K562 (cell line): ENCODE data around the gene CHAF1A. TPM values are rescaled to one million over a fixed set of nuclear protein-coding genes. Genes with fewer than 3 reads are reported as not detected.
A peak's percentile ranks its signal among the peaks of the same experiment; 100 is the strongest.

Source experiments
- CBX3 ChIP-seq, 2 experiments: IDR thresholded peaks; 1 replicate in 1 of 2; 2 replicates in 1 of 2; pipeline ENCODE4 v1.6.1; 2012; ENCODE audit warnings: inconsistent platforms in 2 of 2, low read length in 2 of 2, borderline replicate concordance in 1 of 2, control low read depth in 1 of 2
- CHD1 ChIP-seq: fragments of 200-600 bp; sonication (generic); IDR thresholded peaks from one replicate; pipeline ENCODE4 v1.6.1; 2012; ENCODE audit warnings: mild to moderate bottlenecking, moderate library complexity, low read length, inconsistent platforms
- FOXM1 ChIP-seq, 2 experiments: fragments of 450-650 bp in 1 of 2; sonication (generic) in 1 of 2; formaldehyde crosslinking in 1 of 2; IDR thresholded peaks; 2 replicates each; pipeline versions ENCODE4 v1.6.1 to v1.9.0; 2017 to 2022; ENCODE audit warnings: low read depth in 2 of 2, mild to moderate bottlenecking in 2 of 2, missing genetic modification reagents in 1 of 2, moderate library complexity in 1 of 2
- IRF2 ChIP-seq: sonication (generic); formaldehyde crosslinking; IDR thresholded peaks from 2 replicates; pipeline ENCODE4 v1.8.1; 2022; ENCODE audit warnings: mild to moderate bottlenecking, missing genetic modification reagents
- JUNB ChIP-seq: fragments of 450-650 bp; formaldehyde crosslinking; conservative IDR thresholded peaks from 2 replicates; pipeline ENCODE4 v1.4.0; 2020; ENCODE audit warnings: mild to moderate bottlenecking
- MAFG ChIP-seq: fragments of 450-650 bp; conservative IDR thresholded peaks from 2 replicates; pipeline ENCODE4 v1.6.1; 2016; ENCODE audit warnings: missing genetic modification characterization, missing compliant biosample characterization
- MBD2 ChIP-seq: sonication (generic); IDR thresholded peaks from 2 replicates; pipeline ENCODE4 v1.6.1; 2016; ENCODE audit warnings: low read depth, borderline replicate concordance
- MCM5 ChIP-seq: fragments of 450-650 bp; IDR thresholded peaks from 2 replicates; pipeline ENCODE4 v1.6.1; 2016; ENCODE audit warnings: low read depth
- MED1 ChIP-seq: sonication (generic); formaldehyde crosslinking; IDR thresholded peaks from 2 replicates; pipeline ENCODE4 v1.8.1; 2023; ENCODE audit warnings: missing genetic modification reagents, borderline replicate concordance
- PHB2 ChIP-seq: fragments of 450-650 bp; IDR thresholded peaks from 2 replicates; pipeline ENCODE4 v1.6.1; 2017; ENCODE audit warnings: low read depth
- POLR2B ChIP-seq: fragments of 450-650 bp; IDR thresholded peaks from 2 replicates; pipeline ENCODE4 v1.6.1; 2018; ENCODE audit warnings: low read depth; ENCODE audit not compliant: partially characterized antibody
- SMARCE1 ChIP-seq: fragments of 450-650 bp; IDR thresholded peaks from 2 replicates; pipeline ENCODE4 v1.7.1; 2016; ENCODE audit warnings: mild to moderate bottlenecking
- SNIP1 ChIP-seq: fragments of 450-650 bp; IDR thresholded peaks from 2 replicates; pipeline ENCODE4 v1.7.1; 2017; ENCODE audit warnings: low read depth, mild to moderate bottlenecking
- SREBF1 ChIP-seq: fragments of 150-350 bp; IDR thresholded peaks from 2 replicates; pipeline ENCODE4 v1.6.1; 2014; ENCODE audit warnings: antibody characterized with exemption, low read depth, low read length, borderline replicate concordance
- TBP ChIP-seq: optimal IDR thresholded peaks from 2 replicates; pipeline ENCODE3; 2011; ENCODE audit warnings: low read depth, low read length, improper control_type of control experiment
- ZBTB17 ChIP-seq: fragments of 450-650 bp; formaldehyde crosslinking; IDR thresholded peaks from 2 replicates; pipeline ENCODE4 v1.4.0; 2020; ENCODE audit warnings: mild to moderate bottlenecking
- ZNF764 ChIP-seq: fragments of 250-450 bp; sonication (Bioruptor Pico); IDR thresholded peaks from 2 replicates; pipeline ENCODE4 v1.4.0; 2020; ENCODE audit warnings: low read depth, mild to moderate bottlenecking, moderate library complexity
- polyA plus RNA-seq, 8 experiments: library from polyadenylated mRNA; depleted of rRNA in 4 of 8; stranded (reverse) in 5 of 8; unstranded in 3 of 8; fragments of >200 nt; fragmentation: Nextera tagmentation in 2 of 8; fragmentation: Illumina TruSeq in 1 of 8; extraction: Ambion mirVana in 2 of 8; extraction: Trizol in 1 of 8; gene quantifications; 2 replicates each; pipeline versions ENCODE4 v1.2.1 to v1.2.3, GENCODE V29; 2011 to 2014; ENCODE audit warnings: inconsistent platforms in 1 of 8, missing spikeins in 1 of 8
- total RNA-seq, 7 experiments: library from RNA; depleted of rRNA in 6 of 7; stranded (reverse); fragments of >200 nt in 6 of 7; fragmentation: Illumina TruSeq in 2 of 7; extraction: Trizol in 2 of 7; gene quantifications; 2 replicates each; pipeline versions ENCODE4 v1.2.1 to v1.2.3, GENCODE V29; 2011 to 2021; ENCODE audit warnings: low replicate concordance in 1 of 7
- TF ChIP-seq, protein P1 (sequence below): fragments of 250-450 bp; sonication (Bioruptor Pico); IDR thresholded peaks from 2 replicates; pipeline ENCODE4 v1.8.0; 2021; ENCODE audit warnings: mild to moderate bottlenecking, moderate library complexity
- TF ChIP-seq, protein P2 (sequence below): sonication (generic); formaldehyde crosslinking; IDR thresholded peaks from 2 replicates; pipeline ENCODE4 v1.8.1; 2023; ENCODE audit warnings: mild to moderate bottlenecking, missing genetic modification reagents
- TF ChIP-seq, protein P3 (sequence below), 2 experiments: fragments of 450-650 bp; conservative IDR thresholded peaks; 2 replicates each; pipeline ENCODE4 v1.6.1; 2017; ENCODE audit warnings: mild to moderate bottlenecking in 2 of 2, moderate library complexity in 2 of 2

CHAF1A gene
- total and polyA plus RNA-seq, 9 of the 15 experiments (the other 6 are each of a cell fraction or from before 2014, with no cell fraction given): 1.6 to 86.9 (median 45.2) TPM

DNA sequence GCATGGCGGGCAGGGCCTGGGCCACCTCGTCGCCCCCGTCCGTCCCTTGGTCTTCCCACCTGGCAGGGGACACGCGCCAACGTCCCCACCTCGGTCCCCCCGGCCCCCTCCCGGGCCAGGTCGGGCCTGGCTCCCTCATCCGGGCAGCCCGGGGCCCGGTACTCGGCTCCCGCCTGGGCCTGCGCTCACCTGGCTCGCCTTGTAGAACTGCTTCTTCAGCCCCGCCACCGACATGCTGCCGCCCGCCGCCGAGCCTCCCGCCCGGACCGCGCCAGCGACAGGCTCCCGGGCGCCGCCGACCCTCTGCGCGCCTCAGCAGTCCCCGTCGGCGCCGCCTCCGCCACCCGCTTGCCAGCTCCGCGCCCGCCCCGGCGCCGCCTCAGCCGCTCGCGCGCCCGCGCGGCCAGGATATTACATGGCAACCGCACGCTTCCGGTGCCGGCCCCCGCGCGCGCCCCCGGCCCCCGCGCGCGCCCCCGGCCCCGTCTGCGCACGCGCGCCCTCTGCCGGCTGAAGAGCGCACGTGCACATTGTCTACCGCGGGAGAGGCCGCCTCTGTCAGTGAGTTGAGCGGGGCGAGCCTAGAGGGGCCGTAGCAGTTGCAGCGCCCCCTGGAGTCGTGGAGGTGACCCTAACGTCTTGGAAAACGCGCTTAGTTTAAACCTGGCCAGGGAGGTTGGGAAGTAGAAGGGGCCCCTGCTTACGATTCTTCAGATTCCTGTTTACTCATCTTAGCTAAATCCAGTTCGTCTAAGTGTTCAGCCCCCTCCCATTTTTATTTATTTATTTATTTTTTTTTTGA, 2.1 kb upstream of the CHAF1A start, which contains the start of gene SH3GL1 (continued):
- TF ChIP-seq, protein P1, sequence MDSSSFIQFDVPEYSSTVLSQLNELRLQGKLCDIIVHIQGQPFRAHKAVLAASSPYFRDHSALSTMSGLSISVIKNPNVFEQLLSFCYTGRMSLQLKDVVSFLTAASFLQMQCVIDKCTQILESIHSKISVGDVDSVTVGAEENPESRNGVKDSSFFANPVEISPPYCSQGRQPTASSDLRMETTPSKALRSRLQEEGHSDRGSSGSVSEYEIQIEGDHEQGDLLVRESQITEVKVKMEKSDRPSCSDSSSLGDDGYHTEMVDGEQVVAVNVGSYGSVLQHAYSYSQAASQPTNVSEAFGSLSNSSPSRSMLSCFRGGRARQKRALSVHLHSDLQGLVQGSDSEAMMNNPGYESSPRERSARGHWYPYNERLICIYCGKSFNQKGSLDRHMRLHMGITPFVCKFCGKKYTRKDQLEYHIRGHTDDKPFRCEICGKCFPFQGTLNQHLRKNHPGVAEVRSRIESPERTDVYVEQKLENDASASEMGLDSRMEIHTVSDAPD (CRISPR knock-in tag): no peak
- no peak for TF ChIP-seq POLR2B
- TF ChIP-seq IRF2 (CRISPR knock-in tag): no peak
- no peak for TF ChIP-seq MCM5
- TF ChIP-seq JUNB (CRISPR knock-in tag): no peak
- TF ChIP-seq, protein P2, sequence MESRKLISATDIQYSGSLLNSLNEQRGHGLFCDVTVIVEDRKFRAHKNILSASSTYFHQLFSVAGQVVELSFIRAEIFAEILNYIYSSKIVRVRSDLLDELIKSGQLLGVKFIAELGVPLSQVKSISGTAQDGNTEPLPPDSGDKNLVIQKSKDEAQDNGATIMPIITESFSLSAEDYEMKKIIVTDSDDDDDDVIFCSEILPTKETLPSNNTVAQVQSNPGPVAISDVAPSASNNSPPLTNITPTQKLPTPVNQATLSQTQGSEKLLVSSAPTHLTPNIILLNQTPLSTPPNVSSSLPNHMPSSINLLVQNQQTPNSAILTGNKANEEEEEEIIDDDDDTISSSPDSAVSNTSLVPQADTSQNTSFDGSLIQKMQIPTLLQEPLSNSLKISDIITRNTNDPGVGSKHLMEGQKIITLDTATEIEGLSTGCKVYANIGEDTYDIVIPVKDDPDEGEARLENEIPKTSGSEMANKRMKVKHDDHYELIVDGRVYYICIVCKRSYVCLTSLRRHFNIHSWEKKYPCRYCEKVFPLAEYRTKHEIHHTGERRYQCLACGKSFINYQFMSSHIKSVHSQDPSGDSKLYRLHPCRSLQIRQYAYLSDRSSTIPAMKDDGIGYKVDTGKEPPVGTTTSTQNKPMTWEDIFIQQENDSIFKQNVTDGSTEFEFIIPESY: peak; percentile 89
- TF ChIP-seq ZBTB17 (CRISPR knock-in tag): no peak
- TF ChIP-seq PHB2: no peak
- peak; percentile 45 for TF ChIP-seq TBP
- TF ChIP-seq CHD1: peak; percentile 81
- peak; percentile 61; the same call in 1 of the 2 replicates for TF ChIP-seq FOXM1 (IDR thresholded peaks at IDR 0.05; ENCODE audit: low read depth)
- TF ChIP-seq FOXM1 (CRISPR knock-in tag; IDR thresholded peaks at IDR 0.05; ENCODE audit: low read depth): peak; percentile 77
- no peak for TF ChIP-seq MAFG (tag)
- TF ChIP-seq, protein P3, sequence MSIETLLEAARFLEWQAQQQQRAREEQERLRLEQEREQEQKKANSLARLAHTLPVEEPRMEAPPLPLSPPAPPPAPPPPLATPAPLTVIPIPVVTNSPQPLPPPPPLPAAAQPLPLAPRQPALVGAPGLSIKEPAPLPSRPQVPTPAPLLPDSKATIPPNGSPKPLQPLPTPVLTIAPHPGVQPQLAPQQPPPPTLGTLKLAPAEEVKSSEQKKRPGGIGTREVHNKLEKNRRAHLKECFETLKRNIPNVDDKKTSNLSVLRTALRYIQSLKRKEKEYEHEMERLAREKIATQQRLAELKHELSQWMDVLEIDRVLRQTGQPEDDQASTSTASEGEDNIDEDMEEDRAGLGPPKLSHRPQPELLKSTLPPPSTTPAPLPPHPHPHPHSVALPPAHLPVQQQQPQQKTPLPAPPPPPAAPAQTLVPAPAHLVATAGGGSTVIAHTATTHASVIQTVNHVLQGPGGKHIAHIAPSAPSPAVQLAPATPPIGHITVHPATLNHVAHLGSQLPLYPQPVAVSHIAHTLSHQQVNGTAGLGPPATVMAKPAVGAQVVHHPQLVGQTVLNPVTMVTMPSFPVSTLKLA (conservative IDR thresholded peaks at IDR 0.05): peak; percentile 71 to 84; a peak in 3 of 4 replicates
- TF ChIP-seq SNIP1: peak; percentile 95
- TF ChIP-seq CBX3 (IDR thresholded peaks at IDR 0.05; ENCODE audit: borderline replicate concordance in 1 of 2, low read length in 2 of 2): peak in 1 of 2 experiments; percentile 85; a peak in 2 of 3 replicates
- TF ChIP-seq ZNF764 (CRISPR knock-in tag): no peak
- TF ChIP-seq MED1 (CRISPR knock-in tag): no peak
- no peak for TF ChIP-seq SMARCE1
- no peak for TF ChIP-seq SREBF1
- TF ChIP-seq MBD2: no peak
